ENCODE results near the gene OBP2B. TPM values are rescaled to one million over a fixed set of nuclear protein-coding genes. Genes with fewer than 3 reads are reported as not detected.

The OBP2B gene
- polyA plus RNA-seq, 1 donor from 2014 or later, result not detected

- no peak overlapping the region for H2AFZ ChIP-seq (ENCODE audit: low read depth, low read length)
- no peak overlapping the region for H3K27ac ChIP-seq (ENCODE audit: low read length)
- no peak overlapping the region for H3K4me2 ChIP-seq (ENCODE audit: low read length)
- no peaks in the 10 kb centered on the region for H3K9me3 ChIP-seq (ENCODE audit: low read length)
- H3K36me3 ChIP-seq (ENCODE audit: insufficient read depth, low read length), result no peaks in the 10 kb centered on the region
- H3K4me3 ChIP-seq (ENCODE audit: low read length), result no peak overlapping the region
- TF ChIP-seq POLR2AphosphoS5 (IDR thresholded peaks at IDR 0.05) (no peak), MXI1 (conservative IDR thresholded peaks at IDR 0.05; ENCODE audit: poor library complexity, severe bottlenecking) (no peak), EZH2 (IDR thresholded peaks at IDR 0.05; ENCODE audit: borderline replicate concordance, insufficient read depth, low read length, poor library complexity, severe bottlenecking) (no peak), SMC3 (conservative IDR thresholded peaks at IDR 0.05; ENCODE audit: poor library complexity) (no peak), RAD21 (conservative IDR thresholded peaks at IDR 0.05) (no peak), EP300 (conservative IDR thresholded peaks at IDR 0.05; ENCODE audit: poor library complexity, severe bottlenecking) (no peak)
- no peaks in the 10 kb centered on the region for H3K79me2 ChIP-seq (replicated peaks; ENCODE audit: insufficient read depth, low read length)
- no peak overlapping the region for H3K9ac ChIP-seq (ENCODE audit: low read length)
- H4K20me1 ChIP-seq (ENCODE audit: insufficient read depth), result no peaks in the 10 kb centered on the region
- no peaks in the 10 kb centered on the region for H3F3A ChIP-seq (ENCODE audit: insufficient read depth, low read length, poor library complexity, severe bottlenecking)
- H3K27me3 ChIP-seq (ENCODE audit: insufficient read depth, low read depth, low read length), result no peaks in the 10 kb centered on the region
- no peaks in the 10 kb centered on the region for H3K9me2 ChIP-seq (ENCODE audit: insufficient read depth, low read length)
Observed at GRCh38 chr9:133242241-133242640, 33.2 kb upstream of the OBP2B start.

- Histone ChIP-seq H3K27ac (ENCODE audit: low read length) (no peak overlapping the region), H3K9me3 (ENCODE audit: low read length) (no peaks in the 10 kb centered on the region), H4K20me1 (ENCODE audit: insufficient read depth) (no peaks in the 10 kb centered on the region), H2AFZ (ENCODE audit: low read depth, low read length) (no peak overlapping the region), H3K4me3 (ENCODE audit: low read length) (no peak overlapping the region), H3K27me3 (ENCODE audit: insufficient read depth, low read depth, low read length) (no peaks in the 10 kb centered on the region), H3K9me2 (ENCODE audit: insufficient read depth, low read length) (no peaks in the 10 kb centered on the region), H3K79me2 (replicated peaks; ENCODE audit: insufficient read depth, low read length) (no peaks in the 10 kb centered on the region), H3F3A (ENCODE audit: insufficient read depth, low read length, poor library complexity, severe bottlenecking) (no peaks in the 10 kb centered on the region), H3K4me2 (ENCODE audit: low read length) (no peak overlapping the region), H3K9ac (ENCODE audit: low read length) (no peak overlapping the region), H3K36me3 (ENCODE audit: insufficient read depth, low read length) (no peaks in the 10 kb centered on the region)
- TF ChIP-seq, protein P1, sequence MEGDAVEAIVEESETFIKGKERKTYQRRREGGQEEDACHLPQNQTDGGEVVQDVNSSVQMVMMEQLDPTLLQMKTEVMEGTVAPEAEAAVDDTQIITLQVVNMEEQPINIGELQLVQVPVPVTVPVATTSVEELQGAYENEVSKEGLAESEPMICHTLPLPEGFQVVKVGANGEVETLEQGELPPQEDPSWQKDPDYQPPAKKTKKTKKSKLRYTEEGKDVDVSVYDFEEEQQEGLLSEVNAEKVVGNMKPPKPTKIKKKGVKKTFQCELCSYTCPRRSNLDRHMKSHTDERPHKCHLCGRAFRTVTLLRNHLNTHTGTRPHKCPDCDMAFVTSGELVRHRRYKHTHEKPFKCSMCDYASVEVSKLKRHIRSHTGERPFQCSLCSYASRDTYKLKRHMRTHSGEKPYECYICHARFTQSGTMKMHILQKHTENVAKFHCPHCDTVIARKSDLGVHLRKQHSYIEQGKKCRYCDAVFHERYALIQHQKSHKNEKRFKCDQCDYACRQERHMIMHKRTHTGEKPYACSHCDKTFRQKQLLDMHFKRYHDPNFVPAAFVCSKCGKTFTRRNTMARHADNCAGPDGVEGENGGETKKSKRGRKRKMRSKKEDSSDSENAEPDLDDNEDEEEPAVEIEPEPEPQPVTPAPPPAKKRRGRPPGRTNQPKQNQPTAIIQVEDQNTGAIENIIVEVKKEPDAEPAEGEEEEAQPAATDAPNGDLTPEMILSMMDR (IDR thresholded peaks at IDR 0.05; ENCODE audit: poor library complexity, severe bottlenecking), result no peak
- TF ChIP-seq TAF1 (IDR thresholded peaks at IDR 0.05; ENCODE audit: low read depth) (no peak), MXI1 (conservative IDR thresholded peaks at IDR 0.05; ENCODE audit: poor library complexity, severe bottlenecking) (no peak), EZH2 (IDR thresholded peaks at IDR 0.05; ENCODE audit: borderline replicate concordance, insufficient read depth, low read length, poor library complexity, severe bottlenecking) (no peak), SMC3 (conservative IDR thresholded peaks at IDR 0.05; ENCODE audit: poor library complexity) (no peak), RAD21 (conservative IDR thresholded peaks at IDR 0.05) (no peak), EP300 (conservative IDR thresholded peaks at IDR 0.05; ENCODE audit: poor library complexity, severe bottlenecking) (no peak), POLR2AphosphoS5 (IDR thresholded peaks at IDR 0.05) (no peak)
- TF ChIP-seq, protein P2, sequence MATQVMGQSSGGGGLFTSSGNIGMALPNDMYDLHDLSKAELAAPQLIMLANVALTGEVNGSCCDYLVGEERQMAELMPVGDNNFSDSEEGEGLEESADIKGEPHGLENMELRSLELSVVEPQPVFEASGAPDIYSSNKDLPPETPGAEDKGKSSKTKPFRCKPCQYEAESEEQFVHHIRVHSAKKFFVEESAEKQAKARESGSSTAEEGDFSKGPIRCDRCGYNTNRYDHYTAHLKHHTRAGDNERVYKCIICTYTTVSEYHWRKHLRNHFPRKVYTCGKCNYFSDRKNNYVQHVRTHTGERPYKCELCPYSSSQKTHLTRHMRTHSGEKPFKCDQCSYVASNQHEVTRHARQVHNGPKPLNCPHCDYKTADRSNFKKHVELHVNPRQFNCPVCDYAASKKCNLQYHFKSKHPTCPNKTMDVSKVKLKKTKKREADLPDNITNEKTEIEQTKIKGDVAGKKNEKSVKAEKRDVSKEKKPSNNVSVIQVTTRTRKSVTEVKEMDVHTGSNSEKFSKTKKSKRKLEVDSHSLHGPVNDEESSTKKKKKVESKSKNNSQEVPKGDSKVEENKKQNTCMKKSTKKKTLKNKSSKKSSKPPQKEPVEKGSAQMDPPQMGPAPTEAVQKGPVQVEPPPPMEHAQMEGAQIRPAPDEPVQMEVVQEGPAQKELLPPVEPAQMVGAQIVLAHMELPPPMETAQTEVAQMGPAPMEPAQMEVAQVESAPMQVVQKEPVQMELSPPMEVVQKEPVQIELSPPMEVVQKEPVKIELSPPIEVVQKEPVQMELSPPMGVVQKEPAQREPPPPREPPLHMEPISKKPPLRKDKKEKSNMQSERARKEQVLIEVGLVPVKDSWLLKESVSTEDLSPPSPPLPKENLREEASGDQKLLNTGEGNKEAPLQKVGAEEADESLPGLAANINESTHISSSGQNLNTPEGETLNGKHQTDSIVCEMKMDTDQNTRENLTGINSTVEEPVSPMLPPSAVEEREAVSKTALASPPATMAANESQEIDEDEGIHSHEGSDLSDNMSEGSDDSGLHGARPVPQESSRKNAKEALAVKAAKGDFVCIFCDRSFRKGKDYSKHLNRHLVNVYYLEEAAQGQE (IDR thresholded peaks at IDR 0.05; ENCODE audit: borderline replicate concordance), result no peak
Observed at GRCh38 chr9:133239533-133240090, 30.6 kb upstream of the OBP2B start.

Measured in neural cell (in vitro differentiated cells).